Measurements from ENCODE around the gene TOM1L1. TPM values are rescaled to one million over a fixed set of nuclear protein-coding genes. Genes with fewer than 3 reads are reported as not detected.

Gene TOM1L1
- total RNA-seq, 3 donors from 2014 or later (not counting 1 experiment from before 2014, with no cell fraction given) = not detected

GRCh38 chr17:54876656-54877195, 23.9 kb upstream of the TOM1L1 start:
- no peak overlapping the region for H3K27ac Mint-ChIP-seq
- peaks cover 0 to 4% of the 10 kb centered on the region in 2 donors for H3K27me3 Mint-ChIP-seq (ENCODE audit: low read depth in 2 of 2)
- H3K27me3 ChIP-seq (ENCODE audit: control insufficient read depth, insufficient read depth, low read length) = no peaks in the 10 kb centered on the region
- DNase-seq = no peak
- WGBS (ENCODE audit: insufficient coverage) = 82% methylated on average over 6 of the region's 6 CpGs
- H3K9me3 ChIP-seq (ENCODE audit: control insufficient read depth, insufficient read depth, low read length) = no peaks in the 10 kb centered on the region
- TF ChIP-seq, protein P1, sequence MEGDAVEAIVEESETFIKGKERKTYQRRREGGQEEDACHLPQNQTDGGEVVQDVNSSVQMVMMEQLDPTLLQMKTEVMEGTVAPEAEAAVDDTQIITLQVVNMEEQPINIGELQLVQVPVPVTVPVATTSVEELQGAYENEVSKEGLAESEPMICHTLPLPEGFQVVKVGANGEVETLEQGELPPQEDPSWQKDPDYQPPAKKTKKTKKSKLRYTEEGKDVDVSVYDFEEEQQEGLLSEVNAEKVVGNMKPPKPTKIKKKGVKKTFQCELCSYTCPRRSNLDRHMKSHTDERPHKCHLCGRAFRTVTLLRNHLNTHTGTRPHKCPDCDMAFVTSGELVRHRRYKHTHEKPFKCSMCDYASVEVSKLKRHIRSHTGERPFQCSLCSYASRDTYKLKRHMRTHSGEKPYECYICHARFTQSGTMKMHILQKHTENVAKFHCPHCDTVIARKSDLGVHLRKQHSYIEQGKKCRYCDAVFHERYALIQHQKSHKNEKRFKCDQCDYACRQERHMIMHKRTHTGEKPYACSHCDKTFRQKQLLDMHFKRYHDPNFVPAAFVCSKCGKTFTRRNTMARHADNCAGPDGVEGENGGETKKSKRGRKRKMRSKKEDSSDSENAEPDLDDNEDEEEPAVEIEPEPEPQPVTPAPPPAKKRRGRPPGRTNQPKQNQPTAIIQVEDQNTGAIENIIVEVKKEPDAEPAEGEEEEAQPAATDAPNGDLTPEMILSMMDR (IDR thresholded peaks at IDR 0.05) = no peak
- no peak overlapping the region for H3K4me3 Mint-ChIP-seq
- no peak overlapping the region for H3K27ac ChIP-seq (ENCODE audit: low read length)
- H3K36me3 ChIP-seq (ENCODE audit: control insufficient read depth, insufficient read depth, low read length) = no peaks in the 10 kb centered on the region
- H3K9me3 Mint-ChIP-seq = peaks cover 0 to 5% of the 10 kb centered on the region in 2 donors
- intact Hi-C loops (cut with micrococcal nuclease) = no loop called here
- no peaks in the 10 kb centered on the region for H3K4me1 Mint-ChIP-seq
- H3K4me1 ChIP-seq (ENCODE audit: control insufficient read depth, insufficient read depth, low read length) = no peaks in the 10 kb centered on the region
- ATAC-seq = no peak
- no peak overlapping the region for H3K4me3 ChIP-seq (ENCODE audit: low read length)
- no peaks in the 10 kb centered on the region for H3K36me3 Mint-ChIP-seq

GRCh38 chr17:54881255-54881972, 19.2 kb upstream of the TOM1L1 start:
- Mint-ChIP-seq H3K27me3 (ENCODE audit: low read depth in 2 of 2) (peaks cover 0 to 4% of the 10 kb centered on the region in 2 donors), H3K4me3 (no peak overlapping the region), H3K4me1 (no peaks in the 10 kb centered on the region), H3K27ac (no peak overlapping the region), H3K9me3 (peaks cover 0 to 5% of the 10 kb centered on the region in 2 donors), H3K36me3 (no peaks in the 10 kb centered on the region)
- TF ChIP-seq, protein P1 (IDR thresholded peaks at IDR 0.05) = no peak
- 81% methylated on average over 8 of the region's 10 CpGs for WGBS (ENCODE audit: insufficient coverage)
- no peak for DNase-seq
- H3K36me3 ChIP-seq (ENCODE audit: control insufficient read depth, insufficient read depth, low read length) = no peaks in the 10 kb centered on the region
- H3K9me3 ChIP-seq (ENCODE audit: control insufficient read depth, insufficient read depth, low read length) = no peaks in the 10 kb centered on the region
- H3K27ac ChIP-seq (ENCODE audit: low read length) = no peak overlapping the region
- no peak for ATAC-seq
- intact Hi-C loops (cut with micrococcal nuclease) = no loop called here
- H3K4me1 ChIP-seq (ENCODE audit: control insufficient read depth, insufficient read depth, low read length) = no peaks in the 10 kb centered on the region
- no peaks in the 10 kb centered on the region for H3K27me3 ChIP-seq (ENCODE audit: control insufficient read depth, insufficient read depth, low read length)
- no peak overlapping the region for H3K4me3 ChIP-seq (ENCODE audit: low read length)

DNA sequence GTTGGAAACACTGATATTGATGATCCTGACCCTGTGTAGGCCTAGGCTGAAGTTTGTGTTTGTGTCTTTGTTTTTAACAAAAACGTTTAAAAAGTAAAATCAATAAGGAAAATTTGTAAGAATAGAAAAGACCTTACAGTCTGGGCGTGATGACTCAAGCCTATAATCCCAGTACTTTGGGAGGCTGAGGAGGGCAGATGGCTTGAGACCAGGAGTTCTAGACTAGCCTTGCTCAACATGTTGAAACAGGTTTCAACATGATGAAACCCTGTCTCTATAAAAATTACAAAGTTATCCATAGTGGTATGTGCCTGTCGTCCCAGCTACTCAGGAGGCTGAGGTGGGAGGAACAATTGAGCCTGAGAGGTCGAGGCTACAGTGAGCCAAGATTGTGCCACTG, 18.3 kb upstream of the TOM1L1 start:
- Mint-ChIP-seq H3K27ac (no peak overlapping the region), H3K9me3 (peaks cover 0 to 5% of the 10 kb centered on the region in 2 donors)
- H3K4me1 ChIP-seq (ENCODE audit: control insufficient read depth, insufficient read depth, low read length) = no peaks in the 10 kb centered on the region

More for the DNA sequence above, 18.3 kb upstream of the TOM1L1 start:
- Mint-ChIP-seq H3K4me1 (no peaks in the 10 kb centered on the region), H3K4me3 (no peak overlapping the region), H3K27me3 (ENCODE audit: low read depth in 2 of 2) (peaks cover 0 to 4% of the 10 kb centered on the region in 2 donors), H3K36me3 (no peaks in the 10 kb centered on the region)
- WGBS (ENCODE audit: insufficient coverage) = 70% methylated on average over 4 of the region's 4 CpGs
- H3K36me3 ChIP-seq (ENCODE audit: control insufficient read depth, insufficient read depth, low read length) = no peaks in the 10 kb centered on the region
- no peak overlapping the region for H3K27ac ChIP-seq (ENCODE audit: low read length)
- no peak overlapping the region for H3K4me3 ChIP-seq (ENCODE audit: low read length)
- no peaks in the 10 kb centered on the region for H3K27me3 ChIP-seq (ENCODE audit: control insufficient read depth, insufficient read depth, low read length)
- intact Hi-C loops (cut with micrococcal nuclease) = no loop called here
- DNase-seq (no peak), ATAC-seq (no peak)
- TF ChIP-seq, protein P1 (IDR thresholded peaks at IDR 0.05) = no peak
- no peaks in the 10 kb centered on the region for H3K9me3 ChIP-seq (ENCODE audit: control insufficient read depth, insufficient read depth, low read length)
